ENCODE data around the gene ZNF438.
"Not testable (repeated sequence)": the region's sequence is repeated elsewhere in the genome, so short reads cannot be mapped to it uniquely, and the experiment has no call there.

GRCh38 chr10:30983209-30983608 is 48.5 kb downstream of the ZNF438 start:
- TF ChIP-seq, protein P1, sequence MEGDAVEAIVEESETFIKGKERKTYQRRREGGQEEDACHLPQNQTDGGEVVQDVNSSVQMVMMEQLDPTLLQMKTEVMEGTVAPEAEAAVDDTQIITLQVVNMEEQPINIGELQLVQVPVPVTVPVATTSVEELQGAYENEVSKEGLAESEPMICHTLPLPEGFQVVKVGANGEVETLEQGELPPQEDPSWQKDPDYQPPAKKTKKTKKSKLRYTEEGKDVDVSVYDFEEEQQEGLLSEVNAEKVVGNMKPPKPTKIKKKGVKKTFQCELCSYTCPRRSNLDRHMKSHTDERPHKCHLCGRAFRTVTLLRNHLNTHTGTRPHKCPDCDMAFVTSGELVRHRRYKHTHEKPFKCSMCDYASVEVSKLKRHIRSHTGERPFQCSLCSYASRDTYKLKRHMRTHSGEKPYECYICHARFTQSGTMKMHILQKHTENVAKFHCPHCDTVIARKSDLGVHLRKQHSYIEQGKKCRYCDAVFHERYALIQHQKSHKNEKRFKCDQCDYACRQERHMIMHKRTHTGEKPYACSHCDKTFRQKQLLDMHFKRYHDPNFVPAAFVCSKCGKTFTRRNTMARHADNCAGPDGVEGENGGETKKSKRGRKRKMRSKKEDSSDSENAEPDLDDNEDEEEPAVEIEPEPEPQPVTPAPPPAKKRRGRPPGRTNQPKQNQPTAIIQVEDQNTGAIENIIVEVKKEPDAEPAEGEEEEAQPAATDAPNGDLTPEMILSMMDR (IDR thresholded peaks at IDR 0.05), result not testable (repeated sequence)
- TF ChIP-seq POLR2A (IDR thresholded peaks at IDR 0.05), result not testable (repeated sequence)

Measured in lower leg skin (tissue), 3 donors.